Chondrocyte (in vitro differentiated cells): ENCODE data around the gene NENF. TPM values are rescaled to one million over a fixed set of nuclear protein-coding genes. Genes with fewer than 3 reads are reported as not detected.

Source experiments
- DNase-seq: peaks from one replicate; pipeline ENCODE4 v3.0.0; 2021; ENCODE audit warnings: mixed read lengths, low spot score
- H3K27ac Mint-ChIP-seq: one replicate; pipeline ENCODE4 v1.8.0; 2021; ENCODE audit warnings: mild to moderate bottlenecking, moderate library complexity, mixed read lengths; ENCODE audit not compliant: unreplicated experiment
- H3K27me3 Mint-ChIP-seq: 2 replicates; pipeline ENCODE4 v1.8.0; 2021; ENCODE audit warnings: low read depth, mixed read lengths
- H3K36me3 Mint-ChIP-seq: 2 replicates; pipeline ENCODE4 v1.8.0; 2021; ENCODE audit warnings: low read depth, mixed read lengths
- H3K4me1 Mint-ChIP-seq: 2 replicates; pipeline ENCODE4 v1.8.0; 2021; ENCODE audit warnings: low read depth, mild to moderate bottlenecking, mixed read lengths
- H3K4me3 Mint-ChIP-seq: one replicate; pipeline ENCODE4 v1.8.0; 2021; ENCODE audit warnings: mild to moderate bottlenecking, moderate library complexity, mixed read lengths; ENCODE audit not compliant: unreplicated experiment
- H3K9me3 Mint-ChIP-seq: 2 replicates; pipeline ENCODE4 v1.8.0; 2021; ENCODE audit warnings: low read depth, mixed read lengths
- total RNA-seq: library from RNA; stranded (reverse); gene quantifications from 3 replicates; pipeline ENCODE4 v1.2.1, GENCODE V29; 2021
- TF ChIP-seq, protein P1 (sequence below): fragments of 200-600 bp; sonication (generic); IDR thresholded peaks from 2 replicates; pipeline ENCODE4 v1.5.0; 2021; ENCODE audit warnings: antibody characterized with exemption, mild to moderate bottlenecking, moderate library complexity

The NENF gene
- total RNA-seq, 1 donor from 2014 or later: 48.6 TPM

DNA sequence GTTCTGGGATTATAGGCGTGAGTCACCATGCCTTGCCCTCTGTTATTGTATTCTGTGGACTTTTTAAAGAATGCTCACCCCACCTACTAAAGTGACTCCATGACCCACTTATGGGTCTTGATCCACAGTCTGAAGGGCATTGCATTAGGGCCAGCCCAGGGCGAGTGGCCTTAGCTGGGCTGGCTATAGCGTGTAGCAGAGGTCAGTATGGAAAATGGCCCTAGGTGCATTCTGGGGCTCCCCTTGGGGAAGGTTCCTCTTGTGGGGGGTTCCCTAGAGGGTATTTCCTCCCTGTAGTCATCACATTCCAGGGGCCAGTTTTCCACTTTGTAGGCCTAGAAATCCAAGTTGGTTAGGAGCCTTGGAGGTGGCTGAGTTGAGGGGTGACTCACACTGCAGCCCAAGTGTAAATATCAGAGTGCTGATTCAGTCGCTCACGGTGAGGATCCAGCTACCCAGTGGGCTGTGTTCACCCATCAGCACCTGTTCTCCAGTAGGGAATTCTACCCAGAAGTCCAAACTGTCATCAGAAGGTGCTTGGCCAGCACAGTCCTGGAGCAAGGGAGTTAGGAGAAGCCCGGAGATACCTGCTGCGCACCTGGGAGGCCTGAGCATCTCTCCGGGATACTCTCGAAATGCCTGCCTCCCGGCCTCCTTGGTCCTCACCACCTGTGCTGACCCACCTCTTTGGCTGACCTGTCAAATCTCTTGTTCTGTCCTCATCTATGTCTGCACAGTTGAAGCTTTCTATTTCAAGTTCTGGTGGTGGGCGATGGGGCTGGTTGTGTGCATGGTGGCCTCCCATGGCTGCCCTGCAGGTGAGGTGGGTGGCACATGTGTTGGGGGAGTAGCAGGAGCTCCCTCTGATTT lies 52.2 kb downstream of the NENF start:
- TF ChIP-seq, protein P1, sequence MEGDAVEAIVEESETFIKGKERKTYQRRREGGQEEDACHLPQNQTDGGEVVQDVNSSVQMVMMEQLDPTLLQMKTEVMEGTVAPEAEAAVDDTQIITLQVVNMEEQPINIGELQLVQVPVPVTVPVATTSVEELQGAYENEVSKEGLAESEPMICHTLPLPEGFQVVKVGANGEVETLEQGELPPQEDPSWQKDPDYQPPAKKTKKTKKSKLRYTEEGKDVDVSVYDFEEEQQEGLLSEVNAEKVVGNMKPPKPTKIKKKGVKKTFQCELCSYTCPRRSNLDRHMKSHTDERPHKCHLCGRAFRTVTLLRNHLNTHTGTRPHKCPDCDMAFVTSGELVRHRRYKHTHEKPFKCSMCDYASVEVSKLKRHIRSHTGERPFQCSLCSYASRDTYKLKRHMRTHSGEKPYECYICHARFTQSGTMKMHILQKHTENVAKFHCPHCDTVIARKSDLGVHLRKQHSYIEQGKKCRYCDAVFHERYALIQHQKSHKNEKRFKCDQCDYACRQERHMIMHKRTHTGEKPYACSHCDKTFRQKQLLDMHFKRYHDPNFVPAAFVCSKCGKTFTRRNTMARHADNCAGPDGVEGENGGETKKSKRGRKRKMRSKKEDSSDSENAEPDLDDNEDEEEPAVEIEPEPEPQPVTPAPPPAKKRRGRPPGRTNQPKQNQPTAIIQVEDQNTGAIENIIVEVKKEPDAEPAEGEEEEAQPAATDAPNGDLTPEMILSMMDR: no peak
- Mint-ChIP-seq H3K4me3 (no peak overlapping the region), H3K27ac (peak overlapping the region; percentile 93), H3K27me3 (no peaks in the 10 kb centered on the region), H3K4me1 (peaks cover 78% of the 10 kb centered on the region), H3K36me3 (no peaks in the 10 kb centered on the region), H3K9me3 (no peaks in the 10 kb centered on the region)
- no peak for DNase-seq

DNA sequence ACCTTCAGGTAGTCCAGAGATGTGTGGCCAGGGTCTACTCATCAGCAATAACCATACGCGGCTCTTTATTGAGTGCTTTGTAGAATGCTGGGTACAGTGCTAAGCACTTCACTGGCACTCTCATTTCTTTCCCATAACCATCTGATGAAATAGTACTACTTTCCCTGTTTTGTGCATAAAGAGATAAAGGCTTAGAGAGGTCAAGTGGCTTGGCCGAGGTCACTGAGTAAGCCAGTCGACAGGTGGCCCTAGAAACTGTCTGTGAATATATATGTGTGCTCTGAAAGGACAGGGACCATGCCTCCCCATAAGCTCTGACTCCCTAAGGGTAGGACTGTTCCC lies 52.8 kb downstream of the NENF start:
- H3K27ac Mint-ChIP-seq: peak overlapping the region; percentile 93

DNA sequence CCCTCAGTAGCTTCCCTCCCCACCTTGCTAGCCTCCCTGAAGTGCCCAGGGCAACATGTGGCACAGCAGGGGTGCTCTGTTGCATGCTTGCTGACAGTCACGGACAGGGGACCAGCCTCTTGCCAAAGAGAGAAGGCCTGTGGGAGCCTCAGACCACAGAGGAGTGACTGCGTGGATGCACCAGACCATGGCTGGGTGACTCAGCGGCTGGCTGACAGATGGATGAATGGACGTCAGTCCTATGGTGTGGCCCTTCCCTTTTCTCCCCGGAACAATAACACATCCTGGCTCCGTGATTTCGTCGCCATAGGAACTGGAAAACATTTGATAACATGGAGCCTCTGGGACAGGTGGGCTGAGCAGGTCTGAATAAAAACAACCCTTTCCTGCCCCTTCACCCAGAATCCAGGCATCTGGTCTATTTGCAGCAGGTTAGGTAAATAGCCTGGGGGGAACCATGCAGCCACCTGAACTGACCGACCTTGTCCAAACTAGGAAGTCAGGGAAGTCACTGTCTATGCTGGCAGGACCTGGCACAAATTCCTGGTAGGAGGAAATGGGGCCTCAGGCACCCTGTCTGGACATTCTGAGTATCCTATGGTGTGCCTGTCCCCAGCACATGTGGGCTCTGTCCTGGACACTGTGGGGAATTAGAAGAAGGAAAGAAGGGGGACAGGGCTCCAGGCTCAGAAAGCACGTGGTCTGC lies 53.3 kb downstream of the NENF start:
- Mint-ChIP-seq H3K27ac (peak overlapping the region; percentile 93), H3K4me3 (no peak overlapping the region), H3K27me3 (no peaks in the 10 kb centered on the region), H3K4me1 (peaks cover 73% of the 10 kb centered on the region), H3K9me3 (no peaks in the 10 kb centered on the region), H3K36me3 (no peaks in the 10 kb centered on the region)
- no peak for DNase-seq
- TF ChIP-seq, protein P1: no peak

More for the DNA sequence above, 52.8 kb downstream of the NENF start:
- TF ChIP-seq, protein P1: no peak
- no peak overlapping the region for H3K4me3 Mint-ChIP-seq
- H3K9me3 Mint-ChIP-seq: no peaks in the 10 kb centered on the region
- H3K27me3 Mint-ChIP-seq: no peaks in the 10 kb centered on the region
- peaks cover 78% of the 10 kb centered on the region for H3K4me1 Mint-ChIP-seq
- H3K36me3 Mint-ChIP-seq: no peaks in the 10 kb centered on the region
- no peak for DNase-seq

DNA sequence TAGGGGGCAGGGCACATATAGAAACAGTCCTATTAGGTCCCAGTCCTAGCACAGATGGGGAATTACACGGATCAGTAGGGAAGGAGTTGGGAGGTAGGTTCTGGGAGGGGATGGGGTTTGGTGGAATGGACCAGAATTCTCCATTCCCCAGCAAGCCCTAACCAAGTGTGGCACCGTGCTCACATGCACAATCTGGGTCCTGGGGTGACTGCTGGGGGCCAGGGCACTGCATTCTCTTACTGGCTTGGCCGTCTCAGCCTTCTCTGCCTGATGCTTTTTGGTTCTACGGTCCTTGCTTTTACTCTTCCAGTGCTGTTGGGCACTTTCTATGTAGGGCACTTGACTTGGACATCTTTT lies 53.9 kb downstream of the NENF start:
- Mint-ChIP-seq H3K27ac (peak overlapping the region; percentile 93), H3K27me3 (no peaks in the 10 kb centered on the region), H3K9me3 (no peaks in the 10 kb centered on the region), H3K36me3 (no peaks in the 10 kb centered on the region), H3K4me3 (no peak overlapping the region), H3K4me1 (peaks cover 73% of the 10 kb centered on the region)
- TF ChIP-seq, protein P1: no peak
- no peak for DNase-seq

DNA sequence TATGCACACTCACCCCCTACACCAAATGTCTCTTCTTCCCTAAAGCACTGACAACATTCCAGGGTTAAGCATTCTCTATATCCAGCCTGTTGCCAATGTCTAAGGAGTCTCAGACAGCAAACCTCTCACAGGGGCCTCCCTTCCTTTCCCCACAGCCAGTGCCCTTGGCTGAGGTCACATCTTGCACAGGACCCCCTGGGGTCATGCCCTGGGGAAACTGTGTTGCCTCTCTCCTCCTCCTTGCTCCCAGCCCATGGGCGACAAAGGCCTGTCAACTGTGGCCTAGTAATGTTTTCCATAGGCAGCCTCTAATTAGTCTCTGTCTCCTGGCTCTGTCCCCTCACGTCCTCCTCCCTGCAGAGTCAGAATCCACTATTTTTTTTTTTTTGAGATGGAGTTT lies 54.6 kb downstream of the NENF start:
- no peak for DNase-seq
- TF ChIP-seq, protein P1: no peak
- H3K4me1 Mint-ChIP-seq: peaks cover 67% of the 10 kb centered on the region

More for the DNA sequence above, 54.6 kb downstream of the NENF start:
- Mint-ChIP-seq H3K27ac (peak overlapping the region; percentile 81), H3K4me3 (no peak overlapping the region), H3K9me3 (no peaks in the 10 kb centered on the region), H3K27me3 (no peaks in the 10 kb centered on the region), H3K36me3 (no peaks in the 10 kb centered on the region)
